Astrocyte of the spinal cord (primary cell): ENCODE data around the gene CD2AP.

ENCODE experiments used
- DNase-seq: peaks from one replicate; pipeline ENCODE4 v3.0.0; 2011; ENCODE audit warnings: low read depth, low spot score
- H3K4me3 ChIP-seq: 2 replicates; pipeline ENCODE4 v1.5.1; 2011; ENCODE audit warnings: low read depth, mild to moderate bottlenecking, low read length, moderate library complexity
- CTCF ChIP-seq: IDR thresholded peaks from 2 replicates; pipeline ENCODE4 v1.5.1; 2012; ENCODE audit warnings: low read depth, mild to moderate bottlenecking, low read length, inconsistent platforms
- in situ Hi-C: cut with HindIII; loops from 2 replicates; pipeline ENCODE4 v1.10.0; 2017; ENCODE audit warnings: low sequenced_read_pairs

The CD2AP gene

GRCh38 chr6:47529734-47530133 is 52.1 kb downstream of the CD2AP start:
- in situ Hi-C loops, result no loop called here

GRCh38 chr6:47532981-47533585 is 55.5 kb downstream of the CD2AP start:
- H3K4me3 ChIP-seq, result no peak overlapping the region
- no peak for DNase-seq
- no peak for TF ChIP-seq CTCF
- in situ Hi-C loops, result no loop called here

More at GRCh38 chr6:47529734-47530133, 52.1 kb downstream of the CD2AP start:
- TF ChIP-seq CTCF, result no peak
- H3K4me3 ChIP-seq, result no peak overlapping the region
- no peak for DNase-seq

GRCh38 chr6:47534063-47534462 is 56.5 kb downstream of the CD2AP start:
- no peak overlapping the region for H3K4me3 ChIP-seq
- no peak for DNase-seq
- no peak for TF ChIP-seq CTCF
- in situ Hi-C loops, result no loop called here

GRCh38 chr6:47535316-47536225 is 58.0 kb downstream of the CD2AP start:
- in situ Hi-C loops, result no loop called here
- no peak for TF ChIP-seq CTCF
- no peak for DNase-seq
- H3K4me3 ChIP-seq, result no peak overlapping the region

- H3K4me3 ChIP-seq, result no peak overlapping the region
- no peak for TF ChIP-seq CTCF
- in situ Hi-C loops, result no loop called here
- no peak for DNase-seq
Measured at GRCh38 chr6:47536816-47537401, 59.3 kb downstream of the CD2AP start.

GRCh38 chr6:47545223-47545622 is 67.6 kb downstream of the CD2AP start:
- no peak overlapping the region for H3K4me3 ChIP-seq
- no peak for DNase-seq
- in situ Hi-C loops, result no loop called here
- TF ChIP-seq CTCF, result no peak
